ENCODE data around the gene RLN3. TPM values are rescaled to one million over a fixed set of nuclear protein-coding genes. Genes with fewer than 3 reads are reported as not detected.

Gene RLN3
- polyA plus RNA-seq, 1 of the 3 experiments (the other 2 are of a cell fraction): not detected

GRCh38 chr19:14062558-14062855 is 34.6 kb downstream of the RLN3 start:
- H4K20me1 ChIP-seq (ENCODE audit: insufficient read depth): no peaks in the 10 kb centered on the region
- no peaks in the 10 kb centered on the region for H3K36me3 ChIP-seq (replicated peaks in 1 of 2; ENCODE audit: control insufficient read depth in 1 of 2, insufficient read depth in 2 of 2, low read length in 1 of 2)
- no peaks in the 10 kb centered on the region for H3K27me3 ChIP-seq (ENCODE audit: insufficient read depth)
- TF ChIP-seq MEF2A (IDR thresholded peaks at IDR 0.05; ENCODE audit: borderline replicate concordance, low read depth) (no peak), GABPA (IDR thresholded peaks at IDR 0.05; ENCODE audit: low read depth) (no peak), TEAD4 (IDR thresholded peaks at IDR 0.05; ENCODE audit: borderline replicate concordance, insufficient read depth) (no peak), USF2 (IDR thresholded peaks at IDR 0.05; ENCODE audit: borderline replicate concordance, low read depth, low read length) (no peak), RFX5 (IDR thresholded peaks at IDR 0.05; ENCODE audit: low read length) (no peak), FOSL2 (IDR thresholded peaks at IDR 0.05; ENCODE audit: borderline replicate concordance, low read depth) (no peak)
- H3K9me2 ChIP-seq: no peaks in the 10 kb centered on the region
- 66% methylated on average over 5 of the region's 5 CpGs for WGBS (ENCODE audit: low lambda C conversion rate)
- H3K9ac ChIP-seq: no peak overlapping the region
- no peak overlapping the region for H3K4me2 ChIP-seq
- peaks cover 6 to 10% of the 10 kb centered on the region in 2 experiments; a peak in 2 of 4 replicates for H3K4me1 ChIP-seq (ENCODE audit: control insufficient read depth in 1 of 2, insufficient read depth in 2 of 2, low read depth in 1 of 2, low read length in 1 of 2)
- H3K27ac ChIP-seq (ENCODE audit: low read depth in 2 of 2, low read length in 1 of 2): no peak overlapping the region
- H3F3A ChIP-seq (replicated peaks; ENCODE audit: insufficient read depth): peaks cover 3% of the 10 kb centered on the region
- H3K9me3 ChIP-seq: no peaks in the 10 kb centered on the region
- POLR2A ChIA-PET: no interaction called here
- CTCF ChIA-PET: interaction anchor here (1.2 to 8.1 kb wide), 3 partner anchors 9 to 74 kb away, joined by 3 to 146 read pairs (median 22); partner anchors contain the start of genes ASF1B, IL27RA and MISP3
- no peak for DNase-seq
- H2AFZ ChIP-seq (ENCODE audit: low read depth): no peak overlapping the region
- no peak overlapping the region for H3K4me3 ChIP-seq (ENCODE audit: low read depth in 2 of 2, low read length in 1 of 2)
- H3K79me2 ChIP-seq (ENCODE audit: insufficient read depth): no peaks in the 10 kb centered on the region

- H3K9me2 ChIP-seq: no peaks in the 10 kb centered on the region
- no peak for TF ChIP-seq GABPA (IDR thresholded peaks at IDR 0.05; ENCODE audit: low read depth)
- TF ChIP-seq SMC3 (IDR thresholded peaks at IDR 0.05; ENCODE audit: low read depth, low read length): no peak
- no peak for TF ChIP-seq NFIC (IDR thresholded peaks at IDR 0.05; ENCODE audit: borderline replicate concordance)
- TF ChIP-seq EZH2phosphoT487 (IDR thresholded peaks at IDR 0.05; ENCODE audit: borderline replicate concordance, low read depth): no peak
- no peak for TF ChIP-seq RXRA (IDR thresholded peaks at IDR 0.05; ENCODE audit: borderline replicate concordance, low read depth)
- no peak for TF ChIP-seq IRF3 (IDR thresholded peaks at IDR 0.05; ENCODE audit: low read depth, low read length)
- TF ChIP-seq TAF1 (IDR thresholded peaks at IDR 0.05; ENCODE audit: borderline replicate concordance, low read depth, low read length): no peak
- TF ChIP-seq USF2 (IDR thresholded peaks at IDR 0.05; ENCODE audit: borderline replicate concordance, low read depth, low read length): no peak
- no peak for TF ChIP-seq PBX3 (IDR thresholded peaks at IDR 0.05)
- no peak overlapping the region for H3K27ac ChIP-seq (ENCODE audit: low read depth in 2 of 2, low read length in 1 of 2)
- H3K4me2 ChIP-seq: no peak overlapping the region
- no peaks in the 10 kb centered on the region for H3K36me3 ChIP-seq (replicated peaks in 1 of 2; ENCODE audit: control insufficient read depth in 1 of 2, insufficient read depth in 2 of 2, low read length in 1 of 2)
- no peaks in the 10 kb centered on the region for H3K27me3 ChIP-seq (ENCODE audit: insufficient read depth)
- ChIA-PET POLR2A (no interaction called here), CTCF (interaction anchor here (8.1 kb wide), 1 partner anchor 8 kb away, joined by 146 read pairs; the partner anchor contains the start of gene MISP3)
- H3F3A ChIP-seq (replicated peaks; ENCODE audit: insufficient read depth): no peaks in the 10 kb centered on the region
- no peaks in the 10 kb centered on the region for H3K9me3 ChIP-seq
- H3K9ac ChIP-seq: no peak overlapping the region
- WGBS (ENCODE audit: low lambda C conversion rate): 47% methylated on average over 7 of the region's 7 CpGs
- no peak overlapping the region for H2AFZ ChIP-seq (ENCODE audit: low read depth)
- no peaks in the 10 kb centered on the region for H3K79me2 ChIP-seq (ENCODE audit: insufficient read depth)
- DNase-seq: no peak
- no peaks in the 10 kb centered on the region for H4K20me1 ChIP-seq (ENCODE audit: insufficient read depth)
- peaks cover 6 to 8% of the 10 kb centered on the region in 2 experiments; a peak in 2 of 4 replicates for H3K4me1 ChIP-seq (ENCODE audit: control insufficient read depth in 1 of 2, insufficient read depth in 2 of 2, low read depth in 1 of 2, low read length in 1 of 2)
- H3K4me3 ChIP-seq (ENCODE audit: low read depth in 2 of 2, low read length in 1 of 2): no peak overlapping the region
These were observed 35.2 kb downstream of the RLN3 start for GRCh38 chr19:14063105-14063504.
